Stimulated activated CD8-positive, alpha-beta memory T cell treated with anti-CD3 and anti-CD28 coated beads, Interleukin-12 subunit alpha, Interleukin-12 subunit beta, amount 100 ng/mL, for 1 hour (primary cell): ENCODE data around the gene MUC20.
"Not testable (repeated sequence)": the region's sequence is repeated elsewhere in the genome, so short reads cannot be mapped to it uniquely, and the experiment has no call there.

ENCODE experiments used
- DNase-seq: peaks from one replicate; pipeline ENCODE4 v3.0.0-alpha.2; 2020; ENCODE audit warnings: low read depth

Gene MUC20

GRCh38 chr3:195711091-195711812 is 9.5 kb upstream of the MUC20 start:
- DNase-seq: not testable (repeated sequence)

GRCh38 chr3:195711813-195712534 is 8.8 kb upstream of the MUC20 start:
- DNase-seq: no peak

GRCh38 chr3:195712535-195712910 is 8.3 kb upstream of the MUC20 start:
- DNase-seq: not testable (repeated sequence)

- DNase-seq: not testable (repeated sequence)
Observed at GRCh38 chr3:195713150-195713549, 7.6 kb upstream of the MUC20 start.

- no peak for DNase-seq
Observed at GRCh38 chr3:195714380-195715011, 6.3 kb upstream of the MUC20 start.

- DNase-seq: no peak
Observed at GRCh38 chr3:195715134-195715533, 5.6 kb upstream of the MUC20 start.

GRCh38 chr3:195715583-195716266 is 5.1 kb upstream of the MUC20 start:
- DNase-seq: no peak

GRCh38 chr3:195717416-195717815 is 3.4 kb upstream of the MUC20 start:
- no peak for DNase-seq

GRCh38 chr3:195717852-195718476 is 2.8 kb upstream of the MUC20 start:
- no peak for DNase-seq

GRCh38 chr3:195718477-195718984 is 2.2 kb upstream of the MUC20 start:
- DNase-seq: no peak

GRCh38 chr3:195719514-195720254 is 1.1 kb upstream of the MUC20 start:
- DNase-seq: not testable (repeated sequence)

- not testable (repeated sequence) for DNase-seq
Observed at GRCh38 chr3:195722139-195722995, 1.6 kb downstream of the MUC20 start.

- DNase-seq: not testable (repeated sequence)
Observed at GRCh38 chr3:195722996-195723345, 2.2 kb downstream of the MUC20 start.

GRCh38 chr3:195724363-195724762 is 3.6 kb downstream of the MUC20 start:
- not testable (repeated sequence) for DNase-seq

- DNase-seq: not testable (repeated sequence)
Observed at GRCh38 chr3:195725916-195726740, 5.3 kb downstream of the MUC20 start.

GRCh38 chr3:195727606-195728195 is 6.9 kb downstream of the MUC20 start:
- no peak for DNase-seq

- DNase-seq: not testable (repeated sequence)
Observed at GRCh38 chr3:195728789-195729188, 8.0 kb downstream of the MUC20 start.

- no peak for DNase-seq
Observed at GRCh38 chr3:195729476-195730251, 8.9 kb downstream of the MUC20 start.
